Stimulated activated naive CD8-positive, alpha-beta T cell treated with anti-CD3 and anti-CD28 coated beads, Interleukin-15, Interleukin-2, amounts not matched to agents 100 ng/mL and 50 ng/mL, for 24 hours (primary cell): ENCODE data around the gene GSS.
A peak's percentile ranks its signal among the peaks of the same experiment; 100 is the strongest.
"Not testable (repeated sequence)": the region's sequence is repeated elsewhere in the genome, so short reads cannot be mapped to it uniquely, and the experiment has no call there.

Experiments
- H3K27ac Mint-ChIP-seq: one replicate; pipeline ENCODE4 v1.8.0; 2021; ENCODE audit warnings: mild to moderate bottlenecking, mixed read lengths
- H3K27me3 Mint-ChIP-seq: one replicate; pipeline ENCODE4 v1.8.0; 2021; ENCODE audit warnings: mixed read lengths
- H3K36me3 Mint-ChIP-seq: one replicate; pipeline ENCODE4 v1.8.0; 2021; ENCODE audit warnings: low read depth, mixed read lengths
- H3K4me1 Mint-ChIP-seq: one replicate; pipeline ENCODE4 v1.8.0; 2021; ENCODE audit warnings: low read depth, mixed read lengths
- H3K4me3 Mint-ChIP-seq: one replicate; pipeline ENCODE4 v1.8.0; 2021; ENCODE audit warnings: mild to moderate bottlenecking, mixed read lengths
- H3K9me3 Mint-ChIP-seq: one replicate; pipeline ENCODE4 v1.8.0; 2021; ENCODE audit warnings: mixed read lengths

The GSS gene

GRCh38 chr20:34925341-34925740 is 30.3 kb downstream of the GSS start:
- Mint-ChIP-seq H3K27ac (no peak overlapping the region), H3K9me3 (no peaks in the 10 kb centered on the region), H3K4me1 (peaks cover under 1% of the 10 kb centered on the region), H3K4me3 (no peak overlapping the region), H3K36me3 (peaks cover 10% of the 10 kb centered on the region), H3K27me3 (no peaks in the 10 kb centered on the region)

- Mint-ChIP-seq H3K27ac (no peak overlapping the region), H3K9me3 (no peaks in the 10 kb centered on the region), H3K4me1 (peaks cover 5% of the 10 kb centered on the region), H3K4me3 (no peak overlapping the region), H3K36me3 (peaks cover 11% of the 10 kb centered on the region), H3K27me3 (no peaks in the 10 kb centered on the region)
Observed at GRCh38 chr20:34923414-34923813, 32.2 kb downstream of the GSS start.

- no peak overlapping the region for H3K27ac Mint-ChIP-seq
- no peaks in the 10 kb centered on the region for H3K9me3 Mint-ChIP-seq
- no peak overlapping the region for H3K4me3 Mint-ChIP-seq
- H3K4me1 Mint-ChIP-seq, result peaks cover 10% of the 10 kb centered on the region
- H3K36me3 Mint-ChIP-seq, result peaks cover 11% of the 10 kb centered on the region
- H3K27me3 Mint-ChIP-seq, result no peaks in the 10 kb centered on the region
Observed at GRCh38 chr20:34922654-34923381, 32.8 kb downstream of the GSS start.

GRCh38 chr20:34921436-34921835 is 34.2 kb downstream of the GSS start:
- no peaks in the 10 kb centered on the region for H3K9me3 Mint-ChIP-seq
- no peaks in the 10 kb centered on the region for H3K27me3 Mint-ChIP-seq
- peaks cover 10% of the 10 kb centered on the region for H3K36me3 Mint-ChIP-seq
- H3K4me1 Mint-ChIP-seq, result peaks cover 12% of the 10 kb centered on the region
- no peak overlapping the region for H3K4me3 Mint-ChIP-seq
- no peak overlapping the region for H3K27ac Mint-ChIP-seq

- Mint-ChIP-seq H3K9me3 (no peaks in the 10 kb centered on the region), H3K4me1 (peaks cover 12% of the 10 kb centered on the region), H3K27me3 (no peaks in the 10 kb centered on the region), H3K36me3 (peaks cover 5% of the 10 kb centered on the region), H3K4me3 (no peak overlapping the region), H3K27ac (peak overlapping the region; percentile 1)
Observed at GRCh38 chr20:34920055-34920454, 35.6 kb downstream of the GSS start.

GRCh38 chr20:34916774-34917354 is 38.7 kb downstream of the GSS start:
- Mint-ChIP-seq H3K4me3 (no peak overlapping the region), H3K27ac (no peak overlapping the region)

GRCh38 chr20:34915749-34916455 is 39.7 kb downstream of the GSS start:
- H3K27ac Mint-ChIP-seq, result no peak overlapping the region

More at GRCh38 chr20:34916774-34917354, 38.7 kb downstream of the GSS start:
- H3K4me1 Mint-ChIP-seq, result peaks cover 12% of the 10 kb centered on the region
- no peaks in the 10 kb centered on the region for H3K9me3 Mint-ChIP-seq
- H3K36me3 Mint-ChIP-seq, result peaks cover 4% of the 10 kb centered on the region
- no peaks in the 10 kb centered on the region for H3K27me3 Mint-ChIP-seq

GRCh38 chr20:34915131-34915530 is 40.5 kb downstream of the GSS start:
- H3K4me1 Mint-ChIP-seq, result peaks cover 9% of the 10 kb centered on the region
- peaks cover 2% of the 10 kb centered on the region for H3K36me3 Mint-ChIP-seq
- no peaks in the 10 kb centered on the region for H3K9me3 Mint-ChIP-seq
- no peak overlapping the region for H3K4me3 Mint-ChIP-seq
- H3K27me3 Mint-ChIP-seq, result no peaks in the 10 kb centered on the region
- no peak overlapping the region for H3K27ac Mint-ChIP-seq

More at GRCh38 chr20:34915749-34916455, 39.7 kb downstream of the GSS start:
- H3K9me3 Mint-ChIP-seq, result no peaks in the 10 kb centered on the region
- peaks cover 4% of the 10 kb centered on the region for H3K36me3 Mint-ChIP-seq
- H3K4me1 Mint-ChIP-seq, result peaks cover 12% of the 10 kb centered on the region
- no peak overlapping the region for H3K4me3 Mint-ChIP-seq
- no peaks in the 10 kb centered on the region for H3K27me3 Mint-ChIP-seq

- Mint-ChIP-seq H3K27ac (peak overlapping the region; percentile 2), H3K27me3 (no peaks in the 10 kb centered on the region), H3K4me3 (no peak overlapping the region), H3K4me1 (no peaks in the 10 kb centered on the region), H3K9me3 (no peaks in the 10 kb centered on the region), H3K36me3 (no peaks in the 10 kb centered on the region)
Observed at GRCh38 chr20:34907616-34908469, 47.8 kb downstream of the GSS start.

- Mint-ChIP-seq H3K27ac (no peak overlapping the region), H3K4me3 (no peak overlapping the region), H3K9me3 (no peaks in the 10 kb centered on the region), H3K36me3 (no peaks in the 10 kb centered on the region), H3K4me1 (no peaks in the 10 kb centered on the region), H3K27me3 (no peaks in the 10 kb centered on the region)
Observed at GRCh38 chr20:34904202-34904621, 51.4 kb downstream of the GSS start.

- H3K9me3 Mint-ChIP-seq, H3K4me1 Mint-ChIP-seq, H3K4me3 Mint-ChIP-seq, H3K27me3 Mint-ChIP-seq, H3K36me3 Mint-ChIP-seq, H3K27ac Mint-ChIP-seq: not testable (repeated sequence)
Observed at GRCh38 chr20:34898731-34899130, 56.9 kb downstream of the GSS start.

GRCh38 chr20:34898129-34898528 is 57.5 kb downstream of the GSS start:
- not testable (repeated sequence) for H3K9me3 Mint-ChIP-seq, H3K4me1 Mint-ChIP-seq, H3K36me3 Mint-ChIP-seq, H3K27me3 Mint-ChIP-seq, H3K4me3 Mint-ChIP-seq, H3K27ac Mint-ChIP-seq

- Mint-ChIP-seq H3K36me3 (no peaks in the 10 kb centered on the region), H3K4me1 (peaks cover 14% of the 10 kb centered on the region), H3K27me3 (no peaks in the 10 kb centered on the region), H3K27ac (no peak overlapping the region), H3K4me3 (no peak overlapping the region), H3K9me3 (no peaks in the 10 kb centered on the region)
Observed at GRCh38 chr20:34896086-34896621, 59.5 kb downstream of the GSS start.

- no peaks in the 10 kb centered on the region for H3K9me3 Mint-ChIP-seq
- H3K36me3 Mint-ChIP-seq, result no peaks in the 10 kb centered on the region
- H3K27ac Mint-ChIP-seq, result no peak overlapping the region
- H3K27me3 Mint-ChIP-seq, result no peaks in the 10 kb centered on the region
- no peak overlapping the region for H3K4me3 Mint-ChIP-seq
- peaks cover 21% of the 10 kb centered on the region for H3K4me1 Mint-ChIP-seq
Observed at GRCh38 chr20:34895465-34895864, 60.1 kb downstream of the GSS start.
